HUES6 (cell line): Measurements from ENCODE around the gene CMIP.
"Not testable (repeated sequence)": the region's sequence is repeated elsewhere in the genome, so short reads cannot be mapped to it uniquely, and the experiment has no call there.

ENCODE experiments used
- H3K27ac ChIP-seq: 2 replicates; pipeline ENCODE4 v1.7.0; 2013; ENCODE audit warnings: low read depth, mild to moderate bottlenecking, low read length, inconsistent platforms
- H3K27me3 ChIP-seq: 2 replicates; pipeline ENCODE4 v1.6.1; 2013; ENCODE audit warnings: low read length; ENCODE audit not compliant: control insufficient read depth, insufficient read depth
- H3K36me3 ChIP-seq: 2 replicates; pipeline ENCODE4 v1.6.1; 2013; ENCODE audit warnings: low read length; ENCODE audit not compliant: control insufficient read depth, insufficient read depth
- H3K4me1 ChIP-seq: 2 replicates; pipeline ENCODE4 v1.6.1; 2013; ENCODE audit warnings: low read length; ENCODE audit not compliant: control insufficient read depth, insufficient read depth
- H3K4me3 ChIP-seq: 2 replicates; pipeline ENCODE4 v1.5.1; 2013; ENCODE audit warnings: low read depth, low read length
- H3K9ac ChIP-seq: one replicate; pipeline ENCODE4 v1.6.1; 2013; ENCODE audit warnings: mild to moderate bottlenecking, low read length
- H3K9me3 ChIP-seq: 2 replicates; pipeline ENCODE4 v1.6.1; 2013; ENCODE audit warnings: low read depth, low read length; ENCODE audit not compliant: control insufficient read depth, insufficient read depth

Gene CMIP

GRCh38 chr16:81422153-81422552, 22.5 kb upstream of the CMIP start:
- not testable (repeated sequence) for H3K27me3 ChIP-seq, H3K27ac ChIP-seq, H3K4me1 ChIP-seq, H3K9me3 ChIP-seq, H3K4me3 ChIP-seq, H3K9ac ChIP-seq, H3K36me3 ChIP-seq

GRCh38 chr16:81424771-81425170, 19.8 kb upstream of the CMIP start:
- Histone ChIP-seq H3K9me3 (no peaks in the 10 kb centered on the region), H3K4me3 (no peak overlapping the region), H3K27ac (no peak overlapping the region), H3K27me3 (no peaks in the 10 kb centered on the region), H3K36me3 (no peaks in the 10 kb centered on the region), H3K9ac (no peak overlapping the region), H3K4me1 (peaks cover 6% of the 10 kb centered on the region)

GRCh38 chr16:81427219-81427618, 17.4 kb upstream of the CMIP start:
- H3K27ac ChIP-seq, result no peak overlapping the region
- H3K4me3 ChIP-seq, result no peak overlapping the region
- H3K36me3 ChIP-seq, result no peaks in the 10 kb centered on the region

DNA sequence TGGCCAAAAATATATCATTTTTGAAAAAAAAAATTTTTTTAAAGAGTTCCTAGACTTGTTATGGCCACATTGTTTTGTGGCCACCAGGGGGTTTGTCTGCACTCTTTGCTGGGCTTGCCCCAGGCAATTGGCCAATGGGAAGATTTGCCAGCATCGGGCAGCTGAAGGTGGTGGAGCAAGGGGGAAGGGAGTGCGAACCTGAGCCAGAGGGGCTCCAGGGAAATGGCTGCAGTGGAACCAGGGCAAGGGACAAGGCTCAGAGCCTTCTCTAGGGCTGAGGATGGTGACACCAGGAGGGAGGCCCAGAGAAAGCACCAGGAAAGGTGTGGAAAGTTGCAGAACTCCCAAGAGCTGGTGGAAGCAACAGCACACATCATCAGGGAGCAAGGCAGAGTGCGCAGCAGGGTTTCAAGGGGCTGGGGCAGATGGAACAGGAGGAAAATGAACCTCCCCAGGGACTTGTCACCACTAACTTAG, 15.5 kb upstream of the CMIP start:
- Histone ChIP-seq H3K27me3 (no peaks in the 10 kb centered on the region), H3K9me3 (no peaks in the 10 kb centered on the region), H3K9ac (no peak overlapping the region), H3K4me1 (peaks cover 12% of the 10 kb centered on the region), H3K36me3 (no peaks in the 10 kb centered on the region), H3K4me3 (no peak overlapping the region), H3K27ac (no peak overlapping the region)

More at GRCh38 chr16:81427219-81427618, 17.4 kb upstream of the CMIP start:
- Histone ChIP-seq H3K4me1 (peaks cover 6% of the 10 kb centered on the region), H3K9me3 (no peaks in the 10 kb centered on the region), H3K9ac (no peak overlapping the region), H3K27me3 (no peaks in the 10 kb centered on the region)

DNA sequence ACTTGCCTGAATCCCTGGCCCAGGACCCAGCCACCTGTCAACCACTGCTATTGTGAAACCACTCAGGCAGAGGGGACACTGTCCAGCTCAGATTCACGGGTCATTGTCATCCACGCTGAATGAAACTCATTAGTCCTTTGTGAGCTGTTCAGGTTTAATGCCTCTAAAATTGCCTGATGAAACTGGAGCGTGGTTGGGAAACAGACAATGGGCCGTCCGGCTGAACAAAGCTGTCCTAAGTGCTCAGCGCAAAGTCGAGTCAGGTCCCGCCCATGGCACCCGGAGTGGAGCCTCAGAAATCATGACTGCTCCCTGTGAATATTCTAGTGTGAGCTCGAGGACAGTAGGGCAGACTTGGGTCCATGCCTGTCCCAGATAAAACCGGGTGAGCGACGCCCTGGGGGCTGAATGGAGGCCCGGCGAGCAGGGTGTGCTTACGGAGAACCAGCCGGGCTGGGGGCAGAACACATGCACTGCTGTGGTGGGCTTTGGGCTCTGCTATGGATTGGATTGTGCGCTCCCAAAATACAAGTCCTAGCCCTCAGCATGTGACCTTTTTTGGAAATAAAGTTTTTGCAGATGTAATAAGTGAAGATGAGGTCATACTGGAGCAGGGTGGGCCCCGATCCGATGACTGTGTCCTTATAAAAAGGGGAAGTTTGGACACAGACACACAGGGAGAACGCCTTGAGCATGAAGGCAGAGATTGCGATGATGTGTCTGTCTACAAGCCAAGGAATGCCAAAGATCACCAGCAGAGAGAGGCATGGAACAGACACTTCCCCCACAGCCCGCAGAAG, 12.9 kb upstream of the CMIP start:
- no peaks in the 10 kb centered on the region for H3K27me3 ChIP-seq
- no peaks in the 10 kb centered on the region for H3K9me3 ChIP-seq
- H3K36me3 ChIP-seq, result no peaks in the 10 kb centered on the region
- H3K4me3 ChIP-seq, result no peak overlapping the region
- no peak overlapping the region for H3K9ac ChIP-seq
- H3K4me1 ChIP-seq, result peaks cover 12% of the 10 kb centered on the region
- no peak overlapping the region for H3K27ac ChIP-seq

GRCh38 chr16:81432937-81433557, 11.6 kb upstream of the CMIP start:
- H3K4me3 ChIP-seq, result no peak overlapping the region
- H3K27me3 ChIP-seq, result no peaks in the 10 kb centered on the region
- H3K4me1 ChIP-seq, result peaks cover 12% of the 10 kb centered on the region
- no peaks in the 10 kb centered on the region for H3K36me3 ChIP-seq
- H3K9ac ChIP-seq, result no peak overlapping the region
- H3K27ac ChIP-seq, result no peak overlapping the region
- no peaks in the 10 kb centered on the region for H3K9me3 ChIP-seq

- Histone ChIP-seq H3K9ac (no peak overlapping the region), H3K9me3 (no peaks in the 10 kb centered on the region), H3K4me1 (peaks cover 6% of the 10 kb centered on the region), H3K27ac (no peak overlapping the region), H3K36me3 (no peaks in the 10 kb centered on the region), H3K4me3 (no peak overlapping the region), H3K27me3 (no peaks in the 10 kb centered on the region)
Observed at GRCh38 chr16:81435103-81435502, 9.5 kb upstream of the CMIP start.

- Histone ChIP-seq H3K4me3 (no peak overlapping the region), H3K27ac (no peak overlapping the region), H3K9ac (no peak overlapping the region), H3K4me1 (peaks cover 6% of the 10 kb centered on the region), H3K36me3 (no peaks in the 10 kb centered on the region), H3K9me3 (no peaks in the 10 kb centered on the region), H3K27me3 (no peaks in the 10 kb centered on the region)
Observed at GRCh38 chr16:81435567-81435966, 9.0 kb upstream of the CMIP start.

DNA sequence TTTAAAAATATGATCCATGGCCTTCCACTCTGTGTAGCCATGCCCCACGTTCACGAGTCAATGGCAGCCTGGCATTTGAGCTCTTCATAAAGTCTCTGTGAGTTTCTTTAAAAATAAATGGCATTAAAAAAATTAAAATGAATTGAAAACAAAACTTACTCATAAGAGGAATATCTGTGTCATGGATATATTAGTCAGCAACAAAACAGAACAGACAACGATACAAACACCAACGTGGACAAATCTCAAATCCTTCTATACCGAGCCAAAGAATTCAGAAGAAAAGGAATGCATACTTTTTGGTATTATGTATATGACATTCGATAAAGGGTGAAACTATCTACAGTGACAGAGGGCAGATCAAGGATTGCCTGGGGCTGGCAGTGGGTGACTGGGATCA, 8.2 kb upstream of the CMIP start:
- H3K4me1 ChIP-seq, result peaks cover 6% of the 10 kb centered on the region
- H3K36me3 ChIP-seq, result no peaks in the 10 kb centered on the region
- no peak overlapping the region for H3K9ac ChIP-seq
- no peaks in the 10 kb centered on the region for H3K9me3 ChIP-seq
- H3K27me3 ChIP-seq, result peaks cover 4% of the 10 kb centered on the region; the same call in 1 of the 2 replicates
- no peak overlapping the region for H3K27ac ChIP-seq
- H3K4me3 ChIP-seq, result no peak overlapping the region

- no peak overlapping the region for H3K27ac ChIP-seq
- peaks cover 6% of the 10 kb centered on the region for H3K4me1 ChIP-seq
- no peak overlapping the region for H3K9ac ChIP-seq
- no peaks in the 10 kb centered on the region for H3K36me3 ChIP-seq
- no peak overlapping the region for H3K4me3 ChIP-seq
- peaks cover 13% of the 10 kb centered on the region for H3K27me3 ChIP-seq
- no peaks in the 10 kb centered on the region for H3K9me3 ChIP-seq
Observed at GRCh38 chr16:81437865-81438264, 6.7 kb upstream of the CMIP start.
